GM19468 (cell line): ENCODE measurements around the gene COX17.
"Not testable (repeated sequence)": the region's sequence is repeated elsewhere in the genome, so short reads cannot be mapped to it uniquely, and the experiment has no call there.

Source experiments
- ATAC-seq: cut with Tn5 transposase; IDR thresholded peaks from one replicate; pipeline ENCODE4 v1.9.1; 2021; ENCODE audit warnings: mild to moderate bottlenecking, moderate library complexity, moderate number of reproducible peaks; ENCODE audit not compliant: unreplicated experiment; ENCODE audit errors: extremely low read depth

Gene COX17

GRCh38 chr3:119676771-119677640 lies at the start of gene COX17:
Gene COX17, minus strand, starts transcription at chr3:119677406. Its CDS starts 96 bp downstream, at chr3:119677310.
- ATAC-seq = peak; percentile 91

- no peak for ATAC-seq
Observed at GRCh38 chr3:119726909-119727308, 49.7 kb upstream of the COX17 start.

- no peak for ATAC-seq
Observed at GRCh38 chr3:119723022-119723421, 45.8 kb upstream of the COX17 start.

GRCh38 chr3:119717520-119717919 lies 40.3 kb upstream of the COX17 start:
- ATAC-seq = no peak

- no peak for ATAC-seq
Observed at GRCh38 chr3:119716998-119717397, 39.8 kb upstream of the COX17 start.

- no peak for ATAC-seq
Observed at GRCh38 chr3:119715105-119715504, 37.9 kb upstream of the COX17 start.

GRCh38 chr3:119703820-119704531 lies 26.8 kb upstream of the COX17 start:
- ATAC-seq = no peak

GRCh38 chr3:119702530-119703527 lies 25.6 kb upstream of the COX17 start, which contains the start of gene CFAP91:
Gene CFAP91, plus strand, starts transcription at chr3:119703022. Its CDS starts 77 bp downstream, at chr3:119703099.
- peak; percentile 25 for ATAC-seq

GRCh38 chr3:119700920-119701734 lies 23.9 kb upstream of the COX17 start:
- no peak for ATAC-seq

GRCh38 chr3:119700269-119700919 lies 23.2 kb upstream of the COX17 start:
- ATAC-seq = no peak

- peak; percentile 26 for ATAC-seq
Observed at GRCh38 chr3:119697394-119697793, 20.2 kb upstream of the COX17 start.

- ATAC-seq = no peak
Observed at GRCh38 chr3:119695480-119695879, 18.3 kb upstream of the COX17 start.

GRCh38 chr3:119690043-119690656 lies 12.9 kb upstream of the COX17 start:
- no peak for ATAC-seq

GRCh38 chr3:119683421-119683820 lies 6.2 kb upstream of the COX17 start:
- no peak for ATAC-seq

GRCh38 chr3:119681279-119681678 lies 4.1 kb upstream of the COX17 start:
- peak; percentile 14 for ATAC-seq

- no peak for ATAC-seq
Observed at GRCh38 chr3:119679874-119680273, 2.7 kb upstream of the COX17 start.

- not testable (repeated sequence) for ATAC-seq
Observed at GRCh38 chr3:119678209-119678608, 1.0 kb upstream of the COX17 start.

- no peak for ATAC-seq
Observed at GRCh38 chr3:119677641-119677934, 382 bp upstream of the COX17 start.
